Inflammatory macrophage treated with lipopolysaccharide for 1 hour (primary cell): ENCODE data around the gene KRTAP12-1.
"Not testable (repeated sequence)": the region's sequence is repeated elsewhere in the genome, so short reads cannot be mapped to it uniquely, and the experiment has no call there.

Source experiments
- DNase-seq, 2 donors: peaks; one replicate each; pipeline ENCODE4 v3.0.0-alpha.2; 2020 to 2022

KRTAP12-1 gene

GRCh38 chr21:44638506-44639330 is 43.2 kb downstream of the KRTAP12-1 start:
- DNase-seq, result not testable (repeated sequence)

GRCh38 chr21:44637851-44638348 is 44.1 kb downstream of the KRTAP12-1 start:
- not testable (repeated sequence) for DNase-seq

- no peak for DNase-seq
Measured at GRCh38 chr21:44637018-44637850, 44.7 kb downstream of the KRTAP12-1 start, which contains the start of gene KRTAP10-10. TSS of gene KRTAP10-10 (plus strand) at chr21:44637356. CDS start at chr21:44637418, 62 bp downstream.

- no peak for DNase-seq
Measured at GRCh38 chr21:44636209-44637017, 45.5 kb downstream of the KRTAP12-1 start.

- DNase-seq, result no peak
Measured at GRCh38 chr21:44632067-44632466, 49.9 kb downstream of the KRTAP12-1 start.
